Measurements from ENCODE around the gene ZNF526.

- TF ChIP-seq CTCF (IDR thresholded peaks at IDR 0.05) (no peak), EP300 (IDR thresholded peaks at IDR 0.05) (no peak)
These were observed 47.6 kb downstream of the ZNF526 start for GRCh38 chr19:42267644-42268141.

All from ovary (tissue), 3 donors.